DND-41 (cell line): ENCODE results near the gene OR1K1.

Source experiments
- CTCF ChIP-seq: IDR thresholded peaks from 2 replicates; pipeline ENCODE4 v1.5.1; 2012; ENCODE audit warnings: borderline replicate concordance, low read length, moderate library complexity, mild to moderate bottlenecking; ENCODE audit not compliant: poor library complexity, severe bottlenecking; ENCODE audit errors: extremely low read depth
- EZH2 ChIP-seq: IDR thresholded peaks from 3 replicates; pipeline ENCODE4 v1.6.1; 2012; ENCODE audit warnings: borderline replicate concordance, low read depth, mild to moderate bottlenecking, moderate library complexity, low read length, inconsistent platforms; ENCODE audit not compliant: severe bottlenecking

GRCh38 chr9:122822938-122823337 is 23.0 kb downstream of the OR1K1 start:
- no peak for TF ChIP-seq CTCF
- no peak for TF ChIP-seq EZH2
